Measurements from ENCODE around the gene SETD6. TPM values are rescaled to one million over a fixed set of nuclear protein-coding genes. Genes with fewer than 3 reads are reported as not detected.

SETD6 gene
- total and polyA plus RNA-seq, 9 of the 15 experiments (the other 6 are each of a cell fraction or from before 2014, with no cell fraction given) = 9.2 to 40.9 (median 19.8) TPM

DNA sequence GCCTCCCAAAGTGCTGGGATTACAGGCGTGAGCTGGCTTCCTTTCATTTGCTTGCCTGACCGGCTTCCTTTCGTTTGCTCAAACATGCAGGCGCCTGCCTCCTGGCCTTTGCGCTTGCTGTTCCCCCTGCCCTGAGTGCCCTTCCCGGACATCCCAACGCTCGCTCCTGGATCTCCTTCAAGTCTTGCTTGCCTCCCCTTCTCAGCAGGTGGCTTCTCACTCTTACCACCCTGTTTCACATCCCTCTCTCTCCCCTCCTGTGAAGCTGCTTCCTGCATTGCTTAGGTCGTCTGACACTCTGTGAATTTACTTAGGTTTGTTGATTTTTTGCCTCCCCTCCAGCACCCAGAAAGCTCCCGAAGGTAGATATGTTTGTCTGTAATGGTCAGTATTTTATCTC lies 41.0 kb upstream of the SETD6 start:
- 6% methylated on average over 10 of the region's 10 CpGs for WGBS (ENCODE audit: insufficient coverage, low coverage, missing lambda C conversion rate)
- no peak overlapping the region for H3K27ac ChIP-seq (ENCODE audit: extremely low read depth, low read depth, low read length)
- H3K9me3 ChIP-seq (replicated peaks; ENCODE audit: control insufficient read depth, insufficient read depth, low read depth, low read length) = no peaks in the 10 kb centered on the region
- no peak overlapping the region for H2AFZ ChIP-seq (ENCODE audit: low read depth, low read length)
- CTCF ChIA-PET (ENCODE audit: low intra/inter-chr PET ratio) = no interaction called here
- peaks cover 10 to 17% of the 10 kb centered on the region in 2 experiments; a peak in 4 of 5 replicates for H3K27me3 ChIP-seq (ENCODE audit: control insufficient read depth in 2 of 2, insufficient read depth in 2 of 2, low read length in 2 of 2)
- H3K4me1 ChIP-seq (replicated peaks in 1 of 2; ENCODE audit: control insufficient read depth in 2 of 2, insufficient read depth in 2 of 2, low read length in 2 of 2) = no peaks in the 10 kb centered on the region
- H3K79me2 ChIP-seq (ENCODE audit: control insufficient read depth, insufficient read depth, low read length) = no peaks in the 10 kb centered on the region
- H3K9me1 ChIP-seq (ENCODE audit: control insufficient read depth, insufficient read depth, low read length) = no peaks in the 10 kb centered on the region
- BruUV-seq (replicated peaks) = no TSS peak
- H3K4me2 ChIP-seq (ENCODE audit: insufficient read depth, low read length) = no peak overlapping the region
- in situ Hi-C loops (cut with MboI) (no loop called here), intact Hi-C loops (cut with micrococcal nuclease) (no loop called here)
- H3K36me3 ChIP-seq (ENCODE audit: control insufficient read depth, insufficient read depth, low read length) = no peaks in the 10 kb centered on the region
- POLR2A ChIA-PET = no interaction called here
- no peak for TF ChIP-seq CREBBP (IDR thresholded peaks at IDR 0.05; ENCODE audit: low read depth, low read length)
- TF ChIP-seq ZNF778 (CRISPR knock-in tag; IDR thresholded peaks at IDR 0.05) = no peak
- TF ChIP-seq, protein P1, sequence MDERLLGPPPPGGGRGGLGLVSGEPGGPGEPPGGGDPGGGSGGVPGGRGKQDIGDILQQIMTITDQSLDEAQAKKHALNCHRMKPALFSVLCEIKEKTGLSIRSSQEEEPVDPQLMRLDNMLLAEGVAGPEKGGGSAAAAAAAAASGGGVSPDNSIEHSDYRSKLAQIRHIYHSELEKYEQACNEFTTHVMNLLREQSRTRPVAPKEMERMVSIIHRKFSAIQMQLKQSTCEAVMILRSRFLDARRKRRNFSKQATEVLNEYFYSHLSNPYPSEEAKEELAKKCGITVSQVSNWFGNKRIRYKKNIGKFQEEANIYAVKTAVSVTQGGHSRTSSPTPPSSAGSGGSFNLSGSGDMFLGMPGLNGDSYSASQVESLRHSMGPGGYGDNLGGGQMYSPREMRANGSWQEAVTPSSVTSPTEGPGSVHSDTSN (CRISPR knock-in tag; IDR thresholded peaks at IDR 0.05; ENCODE audit: low read depth) = no peak
- TF ChIP-seq, protein P1 (tag; conservative IDR thresholded peaks at IDR 0.05; ENCODE audit: low read depth) = no peak
- no peak for TF ChIP-seq ZNF551 (CRISPR knock-in tag; IDR thresholded peaks at IDR 0.05)
- no peak for TF ChIP-seq ZNF174 (CRISPR knock-in tag; IDR thresholded peaks at IDR 0.05)
- TF ChIP-seq RBM14 (IDR thresholded peaks at IDR 0.05; ENCODE audit: borderline replicate concordance, insufficient read depth, low read depth, low read length) = no peak
- no peak for TF ChIP-seq SREBF2 (CRISPR knock-in tag; IDR thresholded peaks at IDR 0.05)
- TF ChIP-seq NR4A1 (CRISPR knock-in tag; IDR thresholded peaks at IDR 0.05) = no peak
- TF ChIP-seq NR4A1 (tag; IDR thresholded peaks at IDR 0.05) = no peak
- no peak for TF ChIP-seq NR2F6 (CRISPR knock-in tag; IDR thresholded peaks at IDR 0.05)
- no peak for TF ChIP-seq HDAC6 (IDR thresholded peaks at IDR 0.05; ENCODE audit: low read depth, low read length)
- no peak for TF ChIP-seq ZFP1 (CRISPR knock-in tag; IDR thresholded peaks at IDR 0.05)
- TF ChIP-seq BRCA1 (IDR thresholded peaks at IDR 0.05) = no peak
- no peak for TF ChIP-seq BRCA1 (CRISPR knock-in tag; IDR thresholded peaks at IDR 0.05)
- no peak for TF ChIP-seq SAFB2 (IDR thresholded peaks at IDR 0.05; ENCODE audit: borderline replicate concordance, low read depth, low read length, severe bottlenecking)
- TF ChIP-seq IFI16 (CRISPR knock-in tag; IDR thresholded peaks at IDR 0.05) = no peak
- TF ChIP-seq, protein P2, sequence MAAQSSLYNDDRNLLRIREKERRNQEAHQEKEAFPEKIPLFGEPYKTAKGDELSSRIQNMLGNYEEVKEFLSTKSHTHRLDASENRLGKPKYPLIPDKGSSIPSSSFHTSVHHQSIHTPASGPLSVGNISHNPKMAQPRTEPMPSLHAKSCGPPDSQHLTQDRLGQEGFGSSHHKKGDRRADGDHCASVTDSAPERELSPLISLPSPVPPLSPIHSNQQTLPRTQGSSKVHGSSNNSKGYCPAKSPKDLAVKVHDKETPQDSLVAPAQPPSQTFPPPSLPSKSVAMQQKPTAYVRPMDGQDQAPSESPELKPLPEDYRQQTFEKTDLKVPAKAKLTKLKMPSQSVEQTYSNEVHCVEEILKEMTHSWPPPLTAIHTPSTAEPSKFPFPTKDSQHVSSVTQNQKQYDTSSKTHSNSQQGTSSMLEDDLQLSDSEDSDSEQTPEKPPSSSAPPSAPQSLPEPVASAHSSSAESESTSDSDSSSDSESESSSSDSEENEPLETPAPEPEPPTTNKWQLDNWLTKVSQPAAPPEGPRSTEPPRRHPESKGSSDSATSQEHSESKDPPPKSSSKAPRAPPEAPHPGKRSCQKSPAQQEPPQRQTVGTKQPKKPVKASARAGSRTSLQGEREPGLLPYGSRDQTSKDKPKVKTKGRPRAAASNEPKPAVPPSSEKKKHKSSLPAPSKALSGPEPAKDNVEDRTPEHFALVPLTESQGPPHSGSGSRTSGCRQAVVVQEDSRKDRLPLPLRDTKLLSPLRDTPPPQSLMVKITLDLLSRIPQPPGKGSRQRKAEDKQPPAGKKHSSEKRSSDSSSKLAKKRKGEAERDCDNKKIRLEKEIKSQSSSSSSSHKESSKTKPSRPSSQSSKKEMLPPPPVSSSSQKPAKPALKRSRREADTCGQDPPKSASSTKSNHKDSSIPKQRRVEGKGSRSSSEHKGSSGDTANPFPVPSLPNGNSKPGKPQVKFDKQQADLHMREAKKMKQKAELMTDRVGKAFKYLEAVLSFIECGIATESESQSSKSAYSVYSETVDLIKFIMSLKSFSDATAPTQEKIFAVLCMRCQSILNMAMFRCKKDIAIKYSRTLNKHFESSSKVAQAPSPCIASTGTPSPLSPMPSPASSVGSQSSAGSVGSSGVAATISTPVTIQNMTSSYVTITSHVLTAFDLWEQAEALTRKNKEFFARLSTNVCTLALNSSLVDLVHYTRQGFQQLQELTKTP (IDR thresholded peaks at IDR 0.05; ENCODE audit: low read depth in 1 of 2, partially characterized antibody in 2 of 2) = no peak
- TF ChIP-seq E2F3 (CRISPR knock-in tag; IDR thresholded peaks at IDR 0.05) = no peak
- H4K20me1 ChIP-seq (replicated peaks; ENCODE audit: control insufficient read depth, insufficient read depth, low read length) = peaks cover 6% of the 10 kb centered on the region; the same call in 1 of the 2 replicates
- no peak overlapping the region for H3K9ac ChIP-seq (ENCODE audit: insufficient read depth in 1 of 2, low read depth in 2 of 2, low read length in 2 of 2)
- no peak for FAIRE-seq
- no peak for ATAC-seq
- no peak for DNase-seq (ENCODE audit: extremely low read depth in 1 of 4, low spot score in 3 of 4)
- no peak overlapping the region for H3K4me3 ChIP-seq
